ENCODE measurements around the gene TARBP2. TPM values are rescaled to one million over a fixed set of nuclear protein-coding genes. Genes with fewer than 3 reads are reported as not detected.
"Not testable (repeated sequence)": the region's sequence is repeated elsewhere in the genome, so short reads cannot be mapped to it uniquely, and the experiment has no call there.

Gene TARBP2
- total RNA-seq, 2 donors from 2014 or later, result 11.1 to 18.9 TPM

DNA sequence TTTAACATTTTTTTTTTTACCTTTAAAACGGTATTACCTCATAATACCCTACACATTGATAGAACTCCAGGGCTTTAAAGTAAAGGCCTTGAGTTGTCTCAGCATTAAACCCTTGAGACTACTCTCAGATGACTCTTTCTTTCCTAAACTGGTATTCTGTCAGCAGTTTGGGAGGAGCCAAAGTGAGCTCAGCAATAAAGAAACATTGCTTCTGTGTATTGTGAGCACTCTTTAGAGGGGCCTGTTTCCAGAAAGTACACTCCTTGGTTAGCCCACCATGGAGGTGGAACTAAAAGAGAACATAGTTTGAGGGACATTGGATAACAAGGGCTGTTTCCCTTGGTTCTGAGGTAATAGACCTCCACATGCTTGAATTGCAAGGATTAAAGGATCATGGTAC lies 22.2 kb upstream of the TARBP2 start:
- TF ChIP-seq, protein P1, sequence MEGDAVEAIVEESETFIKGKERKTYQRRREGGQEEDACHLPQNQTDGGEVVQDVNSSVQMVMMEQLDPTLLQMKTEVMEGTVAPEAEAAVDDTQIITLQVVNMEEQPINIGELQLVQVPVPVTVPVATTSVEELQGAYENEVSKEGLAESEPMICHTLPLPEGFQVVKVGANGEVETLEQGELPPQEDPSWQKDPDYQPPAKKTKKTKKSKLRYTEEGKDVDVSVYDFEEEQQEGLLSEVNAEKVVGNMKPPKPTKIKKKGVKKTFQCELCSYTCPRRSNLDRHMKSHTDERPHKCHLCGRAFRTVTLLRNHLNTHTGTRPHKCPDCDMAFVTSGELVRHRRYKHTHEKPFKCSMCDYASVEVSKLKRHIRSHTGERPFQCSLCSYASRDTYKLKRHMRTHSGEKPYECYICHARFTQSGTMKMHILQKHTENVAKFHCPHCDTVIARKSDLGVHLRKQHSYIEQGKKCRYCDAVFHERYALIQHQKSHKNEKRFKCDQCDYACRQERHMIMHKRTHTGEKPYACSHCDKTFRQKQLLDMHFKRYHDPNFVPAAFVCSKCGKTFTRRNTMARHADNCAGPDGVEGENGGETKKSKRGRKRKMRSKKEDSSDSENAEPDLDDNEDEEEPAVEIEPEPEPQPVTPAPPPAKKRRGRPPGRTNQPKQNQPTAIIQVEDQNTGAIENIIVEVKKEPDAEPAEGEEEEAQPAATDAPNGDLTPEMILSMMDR (IDR thresholded peaks at IDR 0.05), result no peak
- Histone ChIP-seq H3K27me3 (no peaks in the 10 kb centered on the region), H3K9me3 (no peaks in the 10 kb centered on the region), H3K27ac (no peak overlapping the region), H3K4me3 (no peak overlapping the region), H3K4me1 (peaks cover 0 to 64% of the 10 kb centered on the region in 2 donors), H3K36me3 (peaks cover 94% of the 10 kb centered on the region)
- DNase-seq (ENCODE audit: low spot score), result no peak

- Histone ChIP-seq H3K9me3 (no peaks in the 10 kb centered on the region), H3K36me3 (peaks cover 91% of the 10 kb centered on the region), H3K27ac (no peak overlapping the region), H3K4me3 (no peak overlapping the region), H3K27me3 (no peaks in the 10 kb centered on the region), H3K4me1 (peaks cover 0 to 59% of the 10 kb centered on the region in 2 donors)
- DNase-seq (ENCODE audit: low spot score), result no peak
- TF ChIP-seq, protein P1 (IDR thresholded peaks at IDR 0.05), result no peak
These were observed 21.8 kb upstream of the TARBP2 start for GRCh38 chr12:53479331-53479730.

GRCh38 chr12:53480491-53481442 lies 20.3 kb upstream of the TARBP2 start:
- H3K27ac ChIP-seq, result no peak overlapping the region
- no peak for DNase-seq (ENCODE audit: low spot score)
- H3K9me3 ChIP-seq, result no peaks in the 10 kb centered on the region
- H3K4me1 ChIP-seq, result peaks cover 0 to 45% of the 10 kb centered on the region in 2 donors
- H3K36me3 ChIP-seq, result peaks cover 87% of the 10 kb centered on the region
- H3K4me3 ChIP-seq, result no peak overlapping the region
- TF ChIP-seq, protein P1 (IDR thresholded peaks at IDR 0.05), result no peak
- H3K27me3 ChIP-seq, result no peaks in the 10 kb centered on the region

- H3K4me3 ChIP-seq; DNase-seq (ENCODE audit: low spot score); H3K9me3 ChIP-seq; H3K27me3 ChIP-seq; H3K27ac ChIP-seq: not testable (repeated sequence)
- peaks cover 0 to 38% of the 10 kb centered on the region in 2 donors for H3K4me1 ChIP-seq
- H3K36me3 ChIP-seq, result peaks cover 84% of the 10 kb centered on the region
These were observed 19.6 kb upstream of the TARBP2 start for GRCh38 chr12:53481458-53481857.

GRCh38 chr12:53481939-53482586 lies 19.0 kb upstream of the TARBP2 start:
- Histone ChIP-seq H3K27ac (no peak overlapping the region), H3K36me3 (peaks cover 78% of the 10 kb centered on the region), H3K9me3 (no peaks in the 10 kb centered on the region), H3K4me1 (peaks cover 0 to 32% of the 10 kb centered on the region in 2 donors), H3K4me3 (no peak overlapping the region), H3K27me3 (no peaks in the 10 kb centered on the region)
- DNase-seq (ENCODE audit: low spot score), result no peak
- TF ChIP-seq, protein P1 (IDR thresholded peaks at IDR 0.05), result no peak

- Histone ChIP-seq H3K4me1 (peaks cover 0 to 30% of the 10 kb centered on the region in 2 donors), H3K27me3 (no peaks in the 10 kb centered on the region), H3K4me3 (no peak overlapping the region), H3K36me3 (peaks cover 71% of the 10 kb centered on the region), H3K9me3 (no peaks in the 10 kb centered on the region), H3K27ac (peak overlapping the region in 1 of 2 donors; percentile 22)
- TF ChIP-seq, protein P1 (IDR thresholded peaks at IDR 0.05), result no peak
- DNase-seq (ENCODE audit: low spot score), result no peak
These were observed 18.4 kb upstream of the TARBP2 start for GRCh38 chr12:53482626-53483168.
